Lower leg skin (tissue), 3 donors: Measurements from ENCODE around the gene PLXNA1.

Experiments
- POLR2A ChIP-seq, 2 donors: fragments of 450-650 bp; IDR thresholded peaks; one replicate each; pipeline ENCODE4 v1.6.1; 2016 to 2017; ENCODE audit warnings: antibody characterized with exemption in 2 of 2, mild to moderate bottlenecking in 1 of 2, moderate library complexity in 1 of 2
- TF ChIP-seq, protein P1 (sequence below), 3 donors: fragments of 450-650 bp; IDR thresholded peaks; one replicate each; pipeline ENCODE4 v1.5.1; 2016; ENCODE audit warnings: antibody characterized with exemption in 3 of 3, mild to moderate bottlenecking in 3 of 3, moderate library complexity in 2 of 3

DNA sequence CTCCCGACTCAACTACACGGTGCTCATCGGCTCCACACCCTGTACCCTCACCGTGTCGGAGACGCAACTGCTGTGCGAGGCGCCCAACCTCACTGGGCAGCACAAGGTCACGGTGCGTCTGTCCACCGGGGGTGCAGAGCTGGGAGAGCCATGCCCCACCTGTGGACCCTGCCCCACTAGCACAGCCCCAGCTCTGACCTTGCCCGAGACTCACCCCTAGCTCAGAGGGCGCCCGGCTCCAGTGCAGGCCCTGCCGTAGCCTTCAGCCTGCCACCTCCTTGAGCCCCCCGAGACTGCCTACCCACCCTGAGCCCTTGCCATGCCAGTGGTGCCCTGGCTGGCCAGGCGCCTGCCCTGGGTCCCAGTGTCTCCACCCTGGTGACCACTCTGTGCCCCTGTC, 34.9 kb downstream of the PLXNA1 start:
- TF ChIP-seq, protein P1, sequence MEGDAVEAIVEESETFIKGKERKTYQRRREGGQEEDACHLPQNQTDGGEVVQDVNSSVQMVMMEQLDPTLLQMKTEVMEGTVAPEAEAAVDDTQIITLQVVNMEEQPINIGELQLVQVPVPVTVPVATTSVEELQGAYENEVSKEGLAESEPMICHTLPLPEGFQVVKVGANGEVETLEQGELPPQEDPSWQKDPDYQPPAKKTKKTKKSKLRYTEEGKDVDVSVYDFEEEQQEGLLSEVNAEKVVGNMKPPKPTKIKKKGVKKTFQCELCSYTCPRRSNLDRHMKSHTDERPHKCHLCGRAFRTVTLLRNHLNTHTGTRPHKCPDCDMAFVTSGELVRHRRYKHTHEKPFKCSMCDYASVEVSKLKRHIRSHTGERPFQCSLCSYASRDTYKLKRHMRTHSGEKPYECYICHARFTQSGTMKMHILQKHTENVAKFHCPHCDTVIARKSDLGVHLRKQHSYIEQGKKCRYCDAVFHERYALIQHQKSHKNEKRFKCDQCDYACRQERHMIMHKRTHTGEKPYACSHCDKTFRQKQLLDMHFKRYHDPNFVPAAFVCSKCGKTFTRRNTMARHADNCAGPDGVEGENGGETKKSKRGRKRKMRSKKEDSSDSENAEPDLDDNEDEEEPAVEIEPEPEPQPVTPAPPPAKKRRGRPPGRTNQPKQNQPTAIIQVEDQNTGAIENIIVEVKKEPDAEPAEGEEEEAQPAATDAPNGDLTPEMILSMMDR (IDR thresholded peaks at IDR 0.05), result no peak
- TF ChIP-seq POLR2A (IDR thresholded peaks at IDR 0.05), result no peak
